Measurements from ENCODE around the gene ADGRB3. TPM values are rescaled to one million over a fixed set of nuclear protein-coding genes. Genes with fewer than 3 reads are reported as not detected.
"Not testable (repeated sequence)": the region's sequence is repeated elsewhere in the genome, so short reads cannot be mapped to it uniquely, and the experiment has no call there.

ADGRB3 gene
- total RNA-seq, 1 donor from 2014 or later = 3.5 TPM

- ATAC-seq (no peak), DNase-seq (no peak)
- no peak overlapping the region for H3K27ac ChIP-seq
- TF ChIP-seq CTCF (IDR thresholded peaks at IDR 0.05) = no peak
- no peaks in the 10 kb centered on the region for H3K27me3 ChIP-seq
- no peaks in the 10 kb centered on the region for H3K4me1 ChIP-seq
- intact Hi-C loops (cut with DNase I) = no loop called here
- H3K9me3 ChIP-seq = no peaks in the 10 kb centered on the region
- H3K4me3 ChIP-seq = no peak overlapping the region
- no peaks in the 10 kb centered on the region for H3K36me3 ChIP-seq
Observed at GRCh38 chr6:68658338-68658737, 23.3 kb downstream of the ADGRB3 start.

GRCh38 chr6:68673255-68673654 is 38.2 kb downstream of the ADGRB3 start:
- Histone ChIP-seq H3K9me3 (no peaks in the 10 kb centered on the region), H3K27ac (no peak overlapping the region), H3K4me1 (no peaks in the 10 kb centered on the region), H3K27me3 (no peaks in the 10 kb centered on the region), H3K4me3 (no peak overlapping the region), H3K36me3 (no peaks in the 10 kb centered on the region)
- no peak for TF ChIP-seq CTCF (IDR thresholded peaks at IDR 0.05)
- DNase-seq (no peak), ATAC-seq (no peak)
- intact Hi-C loops (cut with DNase I) = no loop called here

GRCh38 chr6:68675548-68675947 is 40.5 kb downstream of the ADGRB3 start:
- Histone ChIP-seq H3K27ac (no peak overlapping the region), H3K27me3 (no peaks in the 10 kb centered on the region), H3K4me1 (no peaks in the 10 kb centered on the region), H3K36me3 (no peaks in the 10 kb centered on the region), H3K4me3 (no peak overlapping the region), H3K9me3 (no peaks in the 10 kb centered on the region)
- intact Hi-C loops (cut with DNase I) = no loop called here
- DNase-seq = no peak
- TF ChIP-seq CTCF (IDR thresholded peaks at IDR 0.05) = no peak
- ATAC-seq = no peak

GRCh38 chr6:68676094-68676493 is 41.0 kb downstream of the ADGRB3 start:
- H3K27ac ChIP-seq; DNase-seq; H3K9me3 ChIP-seq; H3K4me3 ChIP-seq; H3K4me1 ChIP-seq; H3K27me3 ChIP-seq; intact Hi-C loops (cut with DNase I); H3K36me3 ChIP-seq; ATAC-seq: not testable (repeated sequence)

GRCh38 chr6:68677058-68677457 is 42.0 kb downstream of the ADGRB3 start:
- H3K27me3 ChIP-seq = no peaks in the 10 kb centered on the region
- H3K4me1 ChIP-seq = no peaks in the 10 kb centered on the region
- H3K4me3 ChIP-seq = no peak overlapping the region
- H3K36me3 ChIP-seq = no peaks in the 10 kb centered on the region
- ATAC-seq (no peak), DNase-seq (no peak)
- H3K27ac ChIP-seq = no peak overlapping the region
- intact Hi-C loops (cut with DNase I) = no loop called here
- no peak for TF ChIP-seq CTCF (IDR thresholded peaks at IDR 0.05)
- H3K9me3 ChIP-seq = no peaks in the 10 kb centered on the region

- Histone ChIP-seq H3K27me3 (no peaks in the 10 kb centered on the region), H3K36me3 (no peaks in the 10 kb centered on the region), H3K9me3 (no peaks in the 10 kb centered on the region), H3K4me3 (no peak overlapping the region), H3K4me1 (no peaks in the 10 kb centered on the region), H3K27ac (no peak overlapping the region)
- intact Hi-C loops (cut with DNase I) = no loop called here
- TF ChIP-seq CTCF (IDR thresholded peaks at IDR 0.05) = no peak
- DNase-seq (no peak), ATAC-seq (no peak)
Observed at GRCh38 chr6:68679399-68679798, 44.3 kb downstream of the ADGRB3 start.

Measured in upper lobe of right lung (tissue), 1 donor.